HepG2 (cell line): ENCODE results near the gene TLE5. TPM values are rescaled to one million over a fixed set of nuclear protein-coding genes. Genes with fewer than 3 reads are reported as not detected.

Experiments
- ATAC-seq: fragments of 200-7000 bp; cut with Tn5 transposase; 3 replicates; pipeline ENCODE4 v1.9.1; 2020; ENCODE audit warnings: mild to moderate bottlenecking, moderate library complexity
- BruUV-seq: library from RNA; stranded (reverse); fragments of 400-500 nt; replicated peaks from 2 replicates; lab custom pipeline; 2021; lab: Mats Ljungman, UMichigan
- CTCF ChIA-PET: fragments of 300-600 bp; formaldehyde crosslinking; extraction: SDS; loops from one replicate; lab custom pipeline; 2021; ENCODE audit warnings: low total read pairs, inconsistent platforms, low intra/inter-chr PET ratio; lab: Yijun Ruan, JAX
- POLR2A ChIA-PET: fragments of 350-600 bp; sonication (Branson Sonifier 250); formaldehyde crosslinking; loops from one replicate; lab custom pipeline; 2020; ENCODE audit warnings: antibody characterized with exemption, inconsistent platforms; lab: Yijun Ruan, JAX
- DNase-seq: peaks from one replicate; pipeline ENCODE4 v3.0.0-alpha.2; 2015; ENCODE audit warnings: low spot score
- FAIRE-seq: peaks from 3 replicates; lab custom pipeline; 2011; peaks lifted over from hg19 to GRCh38; lab: Jason Lieb, UNC
- H2AFZ ChIP-seq: one replicate; pipeline ENCODE4 v1.6.1; 2011; ENCODE audit warnings: low read length, inconsistent platforms
- H3K27ac ChIP-seq: fragments of 300-600 bp; 3 replicates; pipeline ENCODE4 v1.8.0; 2011; ENCODE audit warnings: mixed run types, mild to moderate bottlenecking, mixed read lengths, low read length, inconsistent platforms; ENCODE audit not compliant: insufficient read depth; ENCODE audit errors: extremely low read length
- H3K27me3 ChIP-seq, 2 experiments: fragments of 200-600 bp in 1 of 2; 2 replicates in 1 of 2; 3 replicates in 1 of 2; pipeline versions ENCODE4 v1.6.0 to v1.8.0; 2011; ENCODE audit warnings: low read length in 2 of 2, mild to moderate bottlenecking in 2 of 2, moderate library complexity in 2 of 2, inconsistent platforms in 1 of 2; ENCODE audit not compliant: insufficient read depth in 2 of 2, control insufficient read depth in 1 of 2
- H3K36me3 ChIP-seq, 2 experiments: fragments of 200-600 bp in 1 of 2; replicated peaks in 1 of 2; 2 replicates in 1 of 2; 3 replicates in 1 of 2; pipeline versions ENCODE4 v1.5.1 to v1.8.0; 2011; ENCODE audit warnings: low read length in 2 of 2, inconsistent platforms in 1 of 2; ENCODE audit not compliant: insufficient read depth in 2 of 2, control insufficient read depth in 1 of 2
- H3K4me1 ChIP-seq: 2 replicates; pipeline ENCODE4 v1.5.1; 2012; ENCODE audit warnings: low read length, inconsistent platforms; ENCODE audit not compliant: insufficient read depth
- H3K4me2 ChIP-seq: 2 replicates; pipeline ENCODE4 v1.6.0; 2011; ENCODE audit warnings: low read depth, low read length, inconsistent platforms
- H3K4me3 ChIP-seq, 3 experiments: fragments of 200-600 bp in 1 of 3; sonication (generic), shearing (Covaris generic) in 1 of 3; replicated peaks in 1 of 3; 2 replicates each; pipeline ENCODE4 v1.5.1; 2011 to 2016; ENCODE audit warnings: low read length in 3 of 3, inconsistent platforms in 2 of 3, low read depth in 2 of 3, mild to moderate bottlenecking in 2 of 3, control low read depth in 1 of 3, mixed read lengths in 1 of 3; ENCODE audit not compliant: insufficient read depth in 1 of 3
- H3K79me2 ChIP-seq: one replicate; pipeline ENCODE4 v1.6.1; 2011; ENCODE audit warnings: low read length, inconsistent platforms; ENCODE audit not compliant: insufficient read depth
- H3K9ac ChIP-seq: 2 replicates; pipeline ENCODE4 v1.6.0; 2011; ENCODE audit warnings: mild to moderate bottlenecking, low read depth, low read length, inconsistent platforms; ENCODE audit not compliant: insufficient read depth
- H3K9me3 ChIP-seq: 2 replicates; pipeline ENCODE4 v1.5.1; 2012; ENCODE audit warnings: mild to moderate bottlenecking, low read length
- H4K20me1 ChIP-seq: 2 replicates; pipeline ENCODE4 v1.6.0; 2011; ENCODE audit warnings: inconsistent platforms, mild to moderate bottlenecking, low read length, moderate library complexity; ENCODE audit not compliant: insufficient read depth
- ETV5 ChIP-seq: IDR thresholded peaks from 2 replicates; pipeline ENCODE4 v1.6.1; 2018; ENCODE audit warnings: missing biosample characterization, missing genetic modification reagents, inconsistent platforms, borderline replicate concordance
- ISX ChIP-seq: sonication (generic); formaldehyde crosslinking; conservative IDR thresholded peaks from 2 replicates; pipeline ENCODE4 v1.5.0; 2020; ENCODE audit warnings: missing genetic modification reagents
- MAFK ChIP-seq, 2 experiments: IDR thresholded peaks in 1 of 2; conservative IDR thresholded peaks in 1 of 2; 2 replicates each; pipeline ENCODE4 v1.6.1; 2011; ENCODE audit warnings: improper control_type of control experiment in 2 of 2, low read length in 2 of 2
- SP2 ChIP-seq: sonication (generic); formaldehyde crosslinking; IDR thresholded peaks from 2 replicates; pipeline ENCODE4 v1.5.1; 2020; ENCODE audit warnings: mild to moderate bottlenecking, missing genetic modification reagents
- SRF ChIP-seq: IDR thresholded peaks from 2 replicates; pipeline ENCODE4 v1.6.1; 2011; ENCODE audit warnings: mild to moderate bottlenecking, low read depth, low read length, moderate library complexity
- ZBTB34 ChIP-seq: sonication (generic); formaldehyde crosslinking; IDR thresholded peaks from 2 replicates; pipeline ENCODE4 v1.8.0; 2022; ENCODE audit warnings: mild to moderate bottlenecking, missing genetic modification reagents
- ZNF709 ChIP-seq: sonication (generic); formaldehyde crosslinking; IDR thresholded peaks from 2 replicates; pipeline ENCODE4 v1.5.0; 2020; ENCODE audit warnings: mild to moderate bottlenecking, missing genetic modification reagents
- ZNF768 ChIP-seq: sonication (generic); formaldehyde crosslinking; IDR thresholded peaks from 2 replicates; pipeline ENCODE4 v1.4.0; 2020; ENCODE audit warnings: missing genetic modification reagents
- ZNF841 ChIP-seq: sonication (generic); formaldehyde crosslinking; IDR thresholded peaks from 2 replicates; pipeline ENCODE4 v1.8.1; 2023; ENCODE audit warnings: missing genetic modification reagents, borderline replicate concordance
- WGBS: methylation state at CpG from one replicate; pipeline ENCODE4 v1.1.6; 2017; ENCODE audit warnings: low lambda C conversion rate; 5-methylcytosine and 5-hydroxymethylcytosine counted together
- in situ Hi-C: cut with HindIII; loops from 2 replicates; pipeline ENCODE4 v1.10.0; 2017; ENCODE audit warnings: low pct_unique_long_range_greater_than_20kb; ENCODE audit not compliant: extremely low pct_ligation_motif_present
- intact Hi-C: fragments of 100-400 bp; cut with micrococcal nuclease; formaldehyde crosslinking; loops from one replicate; pipeline ENCODE4 v1.10.0; 2022; ENCODE audit not compliant: unreplicated experiment
- polyA plus RNA-seq, 8 experiments: library from polyadenylated mRNA; depleted of rRNA in 3 of 8; stranded (reverse) in 7 of 8; unstranded in 1 of 8; fragments of >200 nt; fragmentation: Illumina TruSeq in 4 of 8; extraction: Trizol in 4 of 8; gene quantifications; 2 replicates each; pipeline versions ENCODE4 v1.2.1 to v1.2.3, GENCODE V29; 2011 to 2016; ENCODE audit warnings: low read depth in 4 of 8, missing spikeins in 1 of 8, mixed read lengths in 1 of 8; ENCODE audit not compliant: insufficient read depth in 1 of 8
- total RNA-seq, 5 experiments: library from RNA; depleted of rRNA; stranded (reverse); fragments of >200 nt; fragmentation: Illumina TruSeq; extraction: Trizol; gene quantifications; 2 replicates each; pipeline ENCODE4 v1.2.3, GENCODE V29; 2016; ENCODE audit warnings: low read depth in 1 of 5
- TF ChIP-seq, protein P1 (sequence below): sonication (generic); formaldehyde crosslinking; IDR thresholded peaks from 2 replicates; pipeline ENCODE4 v1.4.0; 2020; ENCODE audit warnings: missing genetic modification reagents
- TF ChIP-seq, protein P2 (sequence below): sonication (generic); formaldehyde crosslinking; IDR thresholded peaks from 2 replicates; pipeline ENCODE4 v1.4.0; 2020; ENCODE audit warnings: missing genetic modification reagents, borderline replicate concordance

The TLE5 gene
- total and polyA plus RNA-seq, 2 of the 13 experiments (the other 11 are each of a cell fraction or from before 2014, with no cell fraction given), result 62.8 to 189 TPM

- in situ Hi-C loops (no loop called here), intact Hi-C loops (no loop called here)
- Histone ChIP-seq H3K79me2 (no peaks in the 10 kb centered on the region), H2AFZ (no peak overlapping the region), H3K9me3 (no peaks in the 10 kb centered on the region), H3K9ac (no peak overlapping the region), H3K4me3 (no peak overlapping the region), H3K4me2 (no peak overlapping the region), H3K27ac (no peak overlapping the region), H3K27me3 (peaks cover 5 to 46% of the 10 kb centered on the region in 2 experiments; a peak in 4 of 5 replicates), H4K20me1 (no peaks in the 10 kb centered on the region), H3K36me3 (no peaks in the 10 kb centered on the region), H3K4me1 (peaks cover 23% of the 10 kb centered on the region)
- ChIA-PET POLR2A (interaction anchor here (1.3 kb wide), 1 partner anchor 10 kb away, joined by 3 read pairs; no protein-coding TSS in a partner anchor), CTCF (no interaction called here)
- FAIRE-seq (no peak), ATAC-seq (no peak), DNase-seq (no peak)
- BruUV-seq, result no TSS peak
- WGBS, result 28% methylated on average over 4 of the region's 5 CpGs
- 0 out of 4 replicates have a peak, but pooled peaks of 1 of the 2 experiments have one; percentile 4 for TF ChIP-seq MAFK (conservative IDR thresholded peaks at IDR 0.05 in 1 of 2, IDR thresholded peaks at IDR 0.05 in 1 of 2; ENCODE audit: low read length in 2 of 2)
- no peak for TF ChIP-seq ZBTB34
- TF ChIP-seq, protein P1, sequence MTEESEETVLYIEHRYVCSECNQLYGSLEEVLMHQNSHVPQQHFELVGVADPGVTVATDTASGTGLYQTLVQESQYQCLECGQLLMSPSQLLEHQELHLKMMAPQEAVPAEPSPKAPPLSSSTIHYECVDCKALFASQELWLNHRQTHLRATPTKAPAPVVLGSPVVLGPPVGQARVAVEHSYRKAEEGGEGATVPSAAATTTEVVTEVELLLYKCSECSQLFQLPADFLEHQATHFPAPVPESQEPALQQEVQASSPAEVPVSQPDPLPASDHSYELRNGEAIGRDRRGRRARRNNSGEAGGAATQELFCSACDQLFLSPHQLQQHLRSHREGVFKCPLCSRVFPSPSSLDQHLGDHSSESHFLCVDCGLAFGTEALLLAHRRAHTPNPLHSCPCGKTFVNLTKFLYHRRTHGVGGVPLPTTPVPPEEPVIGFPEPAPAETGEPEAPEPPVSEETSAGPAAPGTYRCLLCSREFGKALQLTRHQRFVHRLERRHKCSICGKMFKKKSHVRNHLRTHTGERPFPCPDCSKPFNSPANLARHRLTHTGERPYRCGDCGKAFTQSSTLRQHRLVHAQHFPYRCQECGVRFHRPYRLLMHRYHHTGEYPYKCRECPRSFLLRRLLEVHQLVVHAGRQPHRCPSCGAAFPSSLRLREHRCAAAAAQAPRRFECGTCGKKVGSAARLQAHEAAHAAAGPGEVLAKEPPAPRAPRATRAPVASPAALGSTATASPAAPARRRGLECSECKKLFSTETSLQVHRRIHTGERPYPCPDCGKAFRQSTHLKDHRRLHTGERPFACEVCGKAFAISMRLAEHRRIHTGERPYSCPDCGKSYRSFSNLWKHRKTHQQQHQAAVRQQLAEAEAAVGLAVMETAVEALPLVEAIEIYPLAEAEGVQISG (CRISPR knock-in tag), result no peak
- peak; percentile 86 for TF ChIP-seq ZNF768 (CRISPR knock-in tag)
- TF ChIP-seq, protein P2, sequence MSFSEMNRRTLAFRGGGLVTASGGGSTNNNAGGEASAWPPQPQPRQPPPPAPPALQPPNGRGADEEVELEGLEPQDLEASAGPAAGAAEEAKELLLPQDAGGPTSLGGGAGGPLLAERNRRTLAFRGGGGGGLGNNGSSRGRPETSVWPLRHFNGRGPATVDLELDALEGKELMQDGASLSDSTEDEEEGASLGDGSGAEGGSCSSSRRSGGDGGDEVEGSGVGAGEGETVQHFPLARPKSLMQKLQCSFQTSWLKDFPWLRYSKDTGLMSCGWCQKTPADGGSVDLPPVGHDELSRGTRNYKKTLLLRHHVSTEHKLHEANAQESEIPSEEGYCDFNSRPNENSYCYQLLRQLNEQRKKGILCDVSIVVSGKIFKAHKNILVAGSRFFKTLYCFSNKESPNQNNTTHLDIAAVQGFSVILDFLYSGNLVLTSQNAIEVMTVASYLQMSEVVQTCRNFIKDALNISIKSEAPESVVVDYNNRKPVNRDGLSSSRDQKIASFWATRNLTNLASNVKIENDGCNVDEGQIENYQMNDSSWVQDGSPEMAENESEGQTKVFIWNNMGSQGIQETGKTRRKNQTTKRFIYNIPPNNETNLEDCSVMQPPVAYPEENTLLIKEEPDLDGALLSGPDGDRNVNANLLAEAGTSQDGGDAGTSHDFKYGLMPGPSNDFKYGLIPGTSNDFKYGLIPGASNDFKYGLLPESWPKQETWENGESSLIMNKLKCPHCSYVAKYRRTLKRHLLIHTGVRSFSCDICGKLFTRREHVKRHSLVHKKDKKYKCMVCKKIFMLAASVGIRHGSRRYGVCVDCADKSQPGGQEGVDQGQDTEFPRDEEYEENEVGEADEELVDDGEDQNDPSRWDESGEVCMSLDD (CRISPR knock-in tag), result no peak
- TF ChIP-seq SP2 (CRISPR knock-in tag), result no peak
- no peak for TF ChIP-seq ISX
- TF ChIP-seq ETV5 (CRISPR knock-in tag), result no peak
- TF ChIP-seq ZNF709, result no peak
- TF ChIP-seq ZNF841, result no peak
- no peak for TF ChIP-seq SRF
Measured at GRCh38 chr19:3024509-3024869, 37.8 kb downstream of the TLE5 start.
